ENCODE measurements around the gene B3GAT1.

Gene B3GAT1

GRCh38 chr11:134407923-134408322, 4.1 kb downstream of the B3GAT1 start:
- no peak for DNase-seq

- DNase-seq, result no peak
Observed at GRCh38 chr11:134407321-134407828, 4.7 kb downstream of the B3GAT1 start.

GRCh38 chr11:134406264-134407185, 5.5 kb downstream of the B3GAT1 start:
- DNase-seq, result no peak

- no peak for DNase-seq
Observed at GRCh38 chr11:134405841-134406240, 6.2 kb downstream of the B3GAT1 start.

GRCh38 chr11:134405436-134405835, 6.6 kb downstream of the B3GAT1 start:
- DNase-seq, result no peak

- no peak for DNase-seq
Observed at GRCh38 chr11:134404575-134405341, 7.3 kb downstream of the B3GAT1 start.

GRCh38 chr11:134402910-134403309, 9.1 kb downstream of the B3GAT1 start:
- no peak for DNase-seq

- no peak for DNase-seq
Observed at GRCh38 chr11:134401825-134402809, 9.9 kb downstream of the B3GAT1 start.

GRCh38 chr11:134399996-134400395, 12.0 kb downstream of the B3GAT1 start:
- DNase-seq, result no peak

- no peak for DNase-seq
Observed at GRCh38 chr11:134399293-134399654, 12.8 kb downstream of the B3GAT1 start.

- DNase-seq, result no peak
Observed at GRCh38 chr11:134398644-134399292, 13.3 kb downstream of the B3GAT1 start.

GRCh38 chr11:134398079-134398444, 14.0 kb downstream of the B3GAT1 start:
- no peak for DNase-seq

- no peak for DNase-seq
Observed at GRCh38 chr11:134397304-134398078, 14.6 kb downstream of the B3GAT1 start.

- no peak for DNase-seq
Observed at GRCh38 chr11:134395002-134395401, 17.0 kb downstream of the B3GAT1 start.

- no peak for DNase-seq
Observed at GRCh38 chr11:134394311-134394710, 17.7 kb downstream of the B3GAT1 start.

- no peak for DNase-seq
Observed at GRCh38 chr11:134393638-134394037, 18.4 kb downstream of the B3GAT1 start.

GRCh38 chr11:134392953-134393615, 19.0 kb downstream of the B3GAT1 start:
- DNase-seq, result no peak

- DNase-seq, result no peak
Observed at GRCh38 chr11:134391656-134392055, 20.4 kb downstream of the B3GAT1 start.

GRCh38 chr11:134390706-134391569, 21.1 kb downstream of the B3GAT1 start:
- DNase-seq, result no peak
